SK-N-SH treated with all-trans-retinoic acid at 6 μM for 48 hours (cell line): ENCODE data around the gene CNTN1.

Source experiments
- ATAC-seq: fragments of 200-7000 bp; cut with Tn5 transposase; 3 replicates; pipeline ENCODE4 v1.9.1; 2020; ENCODE audit warnings: mild to moderate bottlenecking, moderate library complexity
- ARNTL ChIP-seq: fragments of 450-650 bp; formaldehyde crosslinking; IDR thresholded peaks from 2 replicates; pipeline ENCODE4 v1.5.0; 2020; ENCODE audit warnings: low read depth, mild to moderate bottlenecking, moderate library complexity, borderline replicate concordance
- BACH2 ChIP-seq: fragments of 250-450 bp; sonication (Bioruptor Pico); IDR thresholded peaks from 2 replicates; pipeline ENCODE4 v1.9.0; 2021; ENCODE audit warnings: mild to moderate bottlenecking, borderline replicate concordance
- CSDC2 ChIP-seq: fragments of 250-450 bp; sonication (Bioruptor Pico); IDR thresholded peaks from 2 replicates; pipeline ENCODE4 v1.5.0; 2020; ENCODE audit warnings: mild to moderate bottlenecking, moderate library complexity
- ESRRG ChIP-seq: fragments of 250-450 bp; sonication (Bioruptor Pico); IDR thresholded peaks from 2 replicates; pipeline ENCODE4 v1.6.1; 2021; ENCODE audit warnings: mild to moderate bottlenecking
- GLIS3 ChIP-seq: fragments of 250-450 bp; sonication (Bioruptor Pico); IDR thresholded peaks from 2 replicates; pipeline ENCODE4 v1.5.0; 2020; ENCODE audit warnings: mild to moderate bottlenecking, moderate library complexity
- ISL1 ChIP-seq: fragments of 250-450 bp; sonication (Bioruptor Pico); IDR thresholded peaks from 2 replicates; pipeline ENCODE4 v2.1.2; 2022; ENCODE audit warnings: mild to moderate bottlenecking, moderate library complexity
- OSR1 ChIP-seq: fragments of 250-450 bp; sonication (Bioruptor Pico); IDR thresholded peaks from 2 replicates; pipeline ENCODE4 v1.8.0; 2022; ENCODE audit warnings: moderate library complexity, mild to moderate bottlenecking, inconsistent platforms
- PPARA ChIP-seq: fragments of 250-450 bp; sonication (Bioruptor Pico); IDR thresholded peaks from 2 replicates; pipeline ENCODE4 v1.5.0; 2020; ENCODE audit warnings: mild to moderate bottlenecking, borderline replicate concordance
- RARB ChIP-seq: fragments of 250-450 bp; sonication (Bioruptor Pico); IDR thresholded peaks from 2 replicates; pipeline ENCODE4 v1.8.0; 2021; ENCODE audit warnings: mild to moderate bottlenecking, moderate library complexity
- SNAI2 ChIP-seq: fragments of 250-450 bp; sonication (Bioruptor Pico); IDR thresholded peaks from 2 replicates; pipeline ENCODE4 v1.5.0; 2020; ENCODE audit warnings: mild to moderate bottlenecking, moderate library complexity
- TCF4 ChIP-seq: fragments of 250-450 bp; sonication (Bioruptor Pico); IDR thresholded peaks from 2 replicates; pipeline ENCODE4 v1.8.0; 2021; ENCODE audit warnings: mild to moderate bottlenecking, moderate library complexity, borderline replicate concordance
- TOX ChIP-seq: fragments of 250-450 bp; sonication (Bioruptor Pico); IDR thresholded peaks from 2 replicates; pipeline ENCODE4 v1.8.0; 2021; ENCODE audit warnings: mild to moderate bottlenecking, moderate library complexity, borderline replicate concordance
- ZC3H10 ChIP-seq: fragments of 250-450 bp; sonication (Bioruptor Pico); IDR thresholded peaks from 2 replicates; pipeline ENCODE4 v1.5.1; 2021; ENCODE audit warnings: mild to moderate bottlenecking, moderate library complexity
- ZFP3 ChIP-seq: fragments of 250-450 bp; sonication (Bioruptor Pico); IDR thresholded peaks from 2 replicates; pipeline ENCODE4 v1.5.0; 2020; ENCODE audit warnings: mild to moderate bottlenecking, moderate library complexity
- ZFP30 ChIP-seq: fragments of 450-650 bp; formaldehyde crosslinking; IDR thresholded peaks from 2 replicates; pipeline ENCODE4 v1.5.0; 2022; ENCODE audit warnings: mild to moderate bottlenecking, moderate library complexity
- ZNF565 ChIP-seq: fragments of 450-650 bp; formaldehyde crosslinking; conservative IDR thresholded peaks from 2 replicates; pipeline ENCODE4 v1.5.0; 2020; ENCODE audit warnings: low read depth, mild to moderate bottlenecking, moderate library complexity
- ZNF70 ChIP-seq: fragments of 450-650 bp; formaldehyde crosslinking; IDR thresholded peaks from 2 replicates; pipeline ENCODE4 v1.5.0; 2020; ENCODE audit warnings: mild to moderate bottlenecking, moderate library complexity
- TF ChIP-seq, protein P1 (sequence below): fragments of 250-450 bp; sonication (Bioruptor Pico); IDR thresholded peaks from 2 replicates; pipeline ENCODE4 v1.8.0; 2020; ENCODE audit warnings: mild to moderate bottlenecking, moderate library complexity, borderline replicate concordance
- TF ChIP-seq, protein P2 (sequence below): fragments of 250-450 bp; sonication (Bioruptor Pico); IDR thresholded peaks from 2 replicates; pipeline ENCODE4 v1.5.1; 2020; ENCODE audit warnings: low read depth, mild to moderate bottlenecking, moderate library complexity
- TF ChIP-seq, protein P3 (sequence below): fragments of 250-450 bp; sonication (Bioruptor Pico); IDR thresholded peaks from 2 replicates; pipeline ENCODE4 v1.8.0; 2021; ENCODE audit warnings: low read depth, mild to moderate bottlenecking, moderate library complexity, borderline replicate concordance
- TF ChIP-seq, protein P4 (sequence below): fragments of 250-450 bp; sonication (Bioruptor Pico); IDR thresholded peaks from 2 replicates; pipeline ENCODE4 v1.5.1; 2021; ENCODE audit warnings: mild to moderate bottlenecking, moderate library complexity

Gene CNTN1

DNA sequence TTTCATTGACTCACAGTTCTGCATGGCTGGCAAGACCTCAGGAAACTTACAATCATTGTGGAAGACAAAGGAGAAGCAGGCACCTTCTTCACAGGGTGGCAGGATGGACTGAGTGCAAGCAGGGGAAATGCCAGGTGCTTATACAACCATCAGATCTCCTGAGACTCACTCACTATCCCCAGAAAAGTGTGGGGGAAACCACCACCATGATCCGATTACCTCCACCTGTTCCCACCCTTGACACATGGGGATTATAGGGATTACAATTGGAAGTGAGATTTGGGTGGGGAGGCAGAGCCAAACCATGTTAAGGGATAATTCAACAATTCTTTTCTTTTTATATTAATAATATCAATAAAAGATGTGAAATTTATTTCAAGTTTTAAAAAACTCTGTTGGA is 34.1 kb downstream of the CNTN1 start:
- TF ChIP-seq CSDC2 (CRISPR knock-in tag), result no peak
- TF ChIP-seq, protein P1, sequence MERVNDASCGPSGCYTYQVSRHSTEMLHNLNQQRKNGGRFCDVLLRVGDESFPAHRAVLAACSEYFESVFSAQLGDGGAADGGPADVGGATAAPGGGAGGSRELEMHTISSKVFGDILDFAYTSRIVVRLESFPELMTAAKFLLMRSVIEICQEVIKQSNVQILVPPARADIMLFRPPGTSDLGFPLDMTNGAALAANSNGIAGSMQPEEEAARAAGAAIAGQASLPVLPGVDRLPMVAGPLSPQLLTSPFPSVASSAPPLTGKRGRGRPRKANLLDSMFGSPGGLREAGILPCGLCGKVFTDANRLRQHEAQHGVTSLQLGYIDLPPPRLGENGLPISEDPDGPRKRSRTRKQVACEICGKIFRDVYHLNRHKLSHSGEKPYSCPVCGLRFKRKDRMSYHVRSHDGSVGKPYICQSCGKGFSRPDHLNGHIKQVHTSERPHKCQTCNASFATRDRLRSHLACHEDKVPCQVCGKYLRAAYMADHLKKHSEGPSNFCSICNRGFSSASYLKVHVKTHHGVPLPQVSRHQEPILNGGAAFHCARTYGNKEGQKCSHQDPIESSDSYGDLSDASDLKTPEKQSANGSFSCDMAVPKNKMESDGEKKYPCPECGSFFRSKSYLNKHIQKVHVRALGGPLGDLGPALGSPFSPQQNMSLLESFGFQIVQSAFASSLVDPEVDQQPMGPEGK (CRISPR knock-in tag), result no peak
- TF ChIP-seq, protein P2, sequence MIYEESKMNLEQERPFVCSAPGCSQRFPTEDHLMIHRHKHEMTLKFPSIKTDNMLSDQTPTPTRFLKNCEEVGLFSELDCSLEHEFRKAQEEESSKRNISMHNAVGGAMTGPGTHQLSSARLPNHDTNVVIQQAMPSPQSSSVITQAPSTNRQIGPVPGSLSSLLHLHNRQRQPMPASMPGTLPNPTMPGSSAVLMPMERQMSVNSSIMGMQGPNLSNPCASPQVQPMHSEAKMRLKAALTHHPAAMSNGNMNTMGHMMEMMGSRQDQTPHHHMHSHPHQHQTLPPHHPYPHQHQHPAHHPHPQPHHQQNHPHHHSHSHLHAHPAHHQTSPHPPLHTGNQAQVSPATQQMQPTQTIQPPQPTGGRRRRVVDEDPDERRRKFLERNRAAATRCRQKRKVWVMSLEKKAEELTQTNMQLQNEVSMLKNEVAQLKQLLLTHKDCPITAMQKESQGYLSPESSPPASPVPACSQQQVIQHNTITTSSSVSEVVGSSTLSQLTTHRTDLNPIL, result no peak
- TF ChIP-seq, protein P3, sequence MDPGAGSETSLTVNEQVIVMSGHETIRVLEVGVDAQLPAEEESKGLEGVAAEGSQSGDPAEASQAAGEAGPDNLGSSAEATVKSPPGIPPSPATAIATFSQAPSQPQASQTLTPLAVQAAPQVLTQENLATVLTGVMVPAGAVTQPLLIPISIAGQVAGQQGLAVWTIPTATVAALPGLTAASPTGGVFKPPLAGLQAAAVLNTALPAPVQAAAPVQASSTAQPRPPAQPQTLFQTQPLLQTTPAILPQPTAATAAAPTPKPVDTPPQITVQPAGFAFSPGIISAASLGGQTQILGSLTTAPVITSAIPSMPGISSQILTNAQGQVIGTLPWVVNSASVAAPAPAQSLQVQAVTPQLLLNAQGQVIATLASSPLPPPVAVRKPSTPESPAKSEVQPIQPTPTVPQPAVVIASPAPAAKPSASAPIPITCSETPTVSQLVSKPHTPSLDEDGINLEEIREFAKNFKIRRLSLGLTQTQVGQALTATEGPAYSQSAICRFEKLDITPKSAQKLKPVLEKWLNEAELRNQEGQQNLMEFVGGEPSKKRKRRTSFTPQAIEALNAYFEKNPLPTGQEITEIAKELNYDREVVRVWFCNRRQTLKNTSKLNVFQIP, result no peak
- no peak for TF ChIP-seq GLIS3 (CRISPR knock-in tag)
- TF ChIP-seq TCF4 (CRISPR knock-in tag), result no peak
- no peak for TF ChIP-seq ZNF70
- no peak for TF ChIP-seq PPARA (CRISPR knock-in tag)
- no peak for TF ChIP-seq BACH2 (CRISPR knock-in tag)
- no peak for TF ChIP-seq ARNTL (CRISPR knock-in tag)
- TF ChIP-seq TOX (CRISPR knock-in tag), result no peak
- no peak for TF ChIP-seq ZFP3 (CRISPR knock-in tag)
- TF ChIP-seq ISL1 (CRISPR knock-in tag), result no peak
- TF ChIP-seq ZFP30 (CRISPR knock-in tag), result no peak
- TF ChIP-seq ESRRG (CRISPR knock-in tag), result no peak
- no peak for TF ChIP-seq SNAI2 (CRISPR knock-in tag)
- TF ChIP-seq, protein P4, sequence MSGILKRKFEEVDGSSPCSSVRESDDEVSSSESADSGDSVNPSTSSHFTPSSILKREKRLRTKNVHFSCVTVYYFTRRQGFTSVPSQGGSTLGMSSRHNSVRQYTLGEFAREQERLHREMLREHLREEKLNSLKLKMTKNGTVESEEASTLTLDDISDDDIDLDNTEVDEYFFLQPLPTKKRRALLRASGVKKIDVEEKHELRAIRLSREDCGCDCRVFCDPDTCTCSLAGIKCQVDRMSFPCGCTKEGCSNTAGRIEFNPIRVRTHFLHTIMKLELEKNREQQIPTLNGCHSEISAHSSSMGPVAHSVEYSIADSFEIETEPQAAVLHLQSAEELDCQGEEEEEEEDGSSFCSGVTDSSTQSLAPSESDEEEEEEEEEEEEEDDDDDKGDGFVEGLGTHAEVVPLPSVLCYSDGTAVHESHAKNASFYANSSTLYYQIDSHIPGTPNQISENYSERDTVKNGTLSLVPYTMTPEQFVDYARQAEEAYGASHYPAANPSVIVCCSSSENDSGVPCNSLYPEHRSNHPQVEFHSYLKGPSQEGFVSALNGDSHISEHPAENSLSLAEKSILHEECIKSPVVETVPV (CRISPR knock-in tag), result no peak
- no peak for ATAC-seq

DNA sequence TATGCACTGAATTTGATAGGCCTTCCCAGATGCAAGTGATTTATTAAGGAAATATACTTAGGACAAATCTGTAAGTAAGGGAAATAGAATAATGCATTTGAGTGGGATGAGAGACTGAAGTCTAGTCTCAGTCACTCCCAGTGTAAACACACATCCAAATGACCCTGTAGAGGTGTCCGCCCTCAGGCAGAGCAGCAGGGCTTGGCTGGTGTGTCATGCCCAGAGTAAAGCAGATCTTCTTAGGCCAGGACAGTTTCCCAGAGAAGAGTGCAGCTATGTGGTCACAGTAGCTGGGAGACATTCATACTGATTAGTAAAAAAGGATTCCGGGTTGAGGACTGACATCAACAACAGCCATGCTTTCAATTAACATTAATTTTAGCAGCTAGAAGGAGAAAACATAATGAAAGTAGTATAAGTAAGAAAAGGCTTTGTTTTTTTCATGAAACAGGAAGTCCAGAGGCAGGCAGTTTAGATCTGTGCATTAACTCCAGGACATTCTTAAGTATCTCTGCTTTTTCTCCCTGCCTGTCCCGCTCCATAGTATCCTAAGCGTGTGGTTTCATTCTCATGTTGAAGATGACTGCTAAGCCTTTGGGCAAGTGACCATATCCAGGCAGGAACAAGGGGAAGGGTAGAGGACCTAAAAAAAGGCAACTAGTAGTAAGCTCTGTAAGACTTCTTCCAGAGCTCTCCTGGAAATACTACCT is 35.7 kb downstream of the CNTN1 start:
- no peak for TF ChIP-seq ZC3H10 (CRISPR knock-in tag)
- TF ChIP-seq PPARA (CRISPR knock-in tag), result no peak
- TF ChIP-seq, protein P2, result no peak
- no peak for TF ChIP-seq SNAI2 (CRISPR knock-in tag)
- no peak for TF ChIP-seq RARB (CRISPR knock-in tag)
- ATAC-seq, result no peak

DNA sequence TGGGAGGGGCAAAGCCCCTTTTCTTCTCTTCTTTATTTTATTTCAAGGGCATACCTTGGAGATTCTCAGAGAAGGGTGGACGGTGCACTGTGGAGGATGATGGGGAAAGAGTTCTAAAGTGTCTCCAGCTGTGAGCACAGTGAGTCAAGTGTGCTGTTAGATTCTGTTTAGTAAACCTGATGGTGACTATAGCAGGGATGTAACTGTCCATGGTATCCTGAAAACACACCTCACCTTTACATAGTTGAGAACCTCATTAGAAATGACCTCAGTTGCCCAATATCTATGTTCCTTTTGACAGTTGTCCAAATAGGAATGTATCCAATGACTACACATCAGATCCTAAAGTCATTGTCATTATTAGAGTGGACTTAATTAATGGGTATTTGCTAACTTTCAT is 38.0 kb downstream of the CNTN1 start:
- TF ChIP-seq ARNTL (CRISPR knock-in tag) (no peak), GLIS3 (CRISPR knock-in tag) (no peak), ISL1 (CRISPR knock-in tag) (no peak), CSDC2 (CRISPR knock-in tag) (no peak), ZNF565 (CRISPR knock-in tag) (no peak), ESRRG (CRISPR knock-in tag) (no peak), OSR1 (CRISPR knock-in tag) (no peak), PPARA (CRISPR knock-in tag) (no peak), BACH2 (CRISPR knock-in tag) (no peak)
- TF ChIP-seq, protein P3, result no peak
- TF ChIP-seq, protein P4 (CRISPR knock-in tag), result no peak
- no peak for ATAC-seq
